Sigmoid colon (tissue), 7 donors: ENCODE measurements around the gene SPRED3. TPM values are rescaled to one million over a fixed set of nuclear protein-coding genes. Genes with fewer than 3 reads are reported as not detected.

ENCODE experiments used
- DNase-seq: peaks from one replicate; pipeline ENCODE4 v3.0.0-alpha.2; 2019
- H3K27ac ChIP-seq, 4 donors: fragments of 200-600 bp; sonication (generic); one replicate each; pipeline ENCODE4 v1.5.1; 2016 to 2019; ENCODE audit warnings: mild to moderate bottlenecking in 1 of 4
- H3K27me3 ChIP-seq, 3 donors: fragments of 200-600 bp; sonication (generic); one replicate each; pipeline ENCODE4 v1.5.1; 2019; ENCODE audit warnings: mild to moderate bottlenecking in 1 of 3
- H3K36me3 ChIP-seq, 4 donors: fragments of 200-600 bp; sonication (generic); one replicate each; pipeline ENCODE4 v1.5.1; 2016 to 2019
- H3K4me1 ChIP-seq, 4 donors: fragments of 200-600 bp; sonication (generic); one replicate each; pipeline ENCODE4 v1.5.1; 2017 to 2019
- H3K4me3 ChIP-seq, 4 donors: fragments of 200-600 bp; sonication (generic); one replicate each; pipeline ENCODE4 v1.5.1; 2017 to 2019; ENCODE audit warnings: mild to moderate bottlenecking in 2 of 4, moderate library complexity in 1 of 4
- H3K9me3 ChIP-seq, 4 donors: fragments of 200-600 bp in 3 of 4; sonication (generic) in 3 of 4; one replicate each; pipeline versions ENCODE4 v1.5.1 to v1.6.1; 2013 to 2019
- EP300 ChIP-seq, 4 donors: sonication (generic); formaldehyde crosslinking; IDR thresholded peaks; one replicate each; pipeline ENCODE4 v1.6.1; 2017; ENCODE audit warnings: antibody characterized with exemption in 4 of 4
- POLR2A ChIP-seq, 2 donors: fragments of 450-650 bp; IDR thresholded peaks; one replicate each; pipeline ENCODE4 v1.6.1; 2016; ENCODE audit warnings: antibody characterized with exemption in 2 of 2, mild to moderate bottlenecking in 2 of 2, moderate library complexity in 2 of 2
- POLR2AphosphoS5 ChIP-seq, 4 donors: sonication (generic); formaldehyde crosslinking; IDR thresholded peaks; one replicate each; pipeline ENCODE4 v1.6.1; 2017; ENCODE audit warnings: antibody characterized with exemption in 4 of 4
- WGBS, 2 donors: extraction: QIAGEN DNeasy Blood & Tissue Kit; methylation state at CpG; one replicate each; pipeline ENCODE4 v1.1.7; 2013; 5-methylcytosine and 5-hydroxymethylcytosine counted together
- intact Hi-C: fragments of 100-400 bp; cut with DNase I; formaldehyde crosslinking; loops from one replicate; pipeline ENCODE4 v1.15.1; 2023
- polyA plus RNA-seq, 3 donors: library from polyadenylated mRNA; stranded (reverse); fragments of 200-250 nt; gene quantifications; one replicate each; pipeline ENCODE4 v1.2.3, GENCODE V29; 2013
- total RNA-seq, 4 donors: library from RNA; depleted of rRNA; stranded (reverse); fragments of >200 nt; gene quantifications; one replicate each; pipeline ENCODE4 v1.1.0, GENCODE V29; 2016
- TF ChIP-seq, protein P1 (sequence below), 4 experiments: fragments of 450-650 bp in 3 of 4; fragments of 200-600 bp in 1 of 4; IDR thresholded peaks; one replicate each; pipeline ENCODE4 v1.5.1; 2016 to 2019; ENCODE audit warnings: antibody characterized with exemption in 4 of 4, mild to moderate bottlenecking in 3 of 4, moderate library complexity in 2 of 4
- donor health status: healthy with polysubstance abuse.
- donor health status: Bipolar disorder and iron deficiency.
- donor health status: healthy.

The SPRED3 gene
- total and polyA plus RNA-seq, 7 donors = under 0.01 to 1.5 (median 0.36) TPM; not detected in 2

DNA sequence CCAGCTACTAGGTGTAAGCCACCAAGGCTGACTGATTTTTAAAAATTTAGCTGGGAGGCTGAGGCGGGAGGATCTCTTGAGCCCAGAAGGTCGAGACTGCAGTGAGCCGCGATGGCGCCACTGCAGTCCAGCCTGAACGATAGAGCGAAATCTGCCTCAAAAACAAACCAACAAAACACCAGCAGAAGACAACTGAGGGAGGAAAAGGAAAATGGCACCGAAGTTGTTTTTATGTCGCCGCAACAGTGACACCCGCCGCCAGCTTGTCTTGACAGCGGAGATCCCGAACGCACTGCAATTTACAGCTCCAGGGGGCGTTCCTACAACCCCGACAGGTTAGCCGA, 14.1 kb downstream of the SPRED3 start:
- TF ChIP-seq, protein P1, sequence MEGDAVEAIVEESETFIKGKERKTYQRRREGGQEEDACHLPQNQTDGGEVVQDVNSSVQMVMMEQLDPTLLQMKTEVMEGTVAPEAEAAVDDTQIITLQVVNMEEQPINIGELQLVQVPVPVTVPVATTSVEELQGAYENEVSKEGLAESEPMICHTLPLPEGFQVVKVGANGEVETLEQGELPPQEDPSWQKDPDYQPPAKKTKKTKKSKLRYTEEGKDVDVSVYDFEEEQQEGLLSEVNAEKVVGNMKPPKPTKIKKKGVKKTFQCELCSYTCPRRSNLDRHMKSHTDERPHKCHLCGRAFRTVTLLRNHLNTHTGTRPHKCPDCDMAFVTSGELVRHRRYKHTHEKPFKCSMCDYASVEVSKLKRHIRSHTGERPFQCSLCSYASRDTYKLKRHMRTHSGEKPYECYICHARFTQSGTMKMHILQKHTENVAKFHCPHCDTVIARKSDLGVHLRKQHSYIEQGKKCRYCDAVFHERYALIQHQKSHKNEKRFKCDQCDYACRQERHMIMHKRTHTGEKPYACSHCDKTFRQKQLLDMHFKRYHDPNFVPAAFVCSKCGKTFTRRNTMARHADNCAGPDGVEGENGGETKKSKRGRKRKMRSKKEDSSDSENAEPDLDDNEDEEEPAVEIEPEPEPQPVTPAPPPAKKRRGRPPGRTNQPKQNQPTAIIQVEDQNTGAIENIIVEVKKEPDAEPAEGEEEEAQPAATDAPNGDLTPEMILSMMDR (IDR thresholded peaks at IDR 0.05) = no peak
- TF ChIP-seq POLR2AphosphoS5 (IDR thresholded peaks at IDR 0.05) (no peak), POLR2A (IDR thresholded peaks at IDR 0.05) (no peak), EP300 (IDR thresholded peaks at IDR 0.05) (no peak)
- whole genome bisulfite sequencing, 2 donors = 3 to 4% methylated on average over 18 of the region's 18 CpGs
- DNase-seq = no peak
- peak overlapping the region; percentile 64 to 98 (median 76) for H3K4me3 ChIP-seq
- no peaks in the 10 kb centered on the region for H3K9me3 ChIP-seq
- peaks cover 14 to 36% (median 34%) of the 10 kb centered on the region in 3 donors for H3K27me3 ChIP-seq
- peaks cover 0 to 15% (median 8%) of the 10 kb centered on the region in 4 donors for H3K36me3 ChIP-seq
- peaks cover 0 to 15% (median 7%) of the 10 kb centered on the region in 4 donors for H3K4me1 ChIP-seq
- intact Hi-C loops = loop anchor here (5.0 kb wide), 1 partner anchor 215 kb away; the partner anchor contains the start of genes EIF3K and MAP4K1
- H3K27ac ChIP-seq = peak overlapping the region in 3 of 4 donors; percentile 24 to 87 (median 58)

DNA sequence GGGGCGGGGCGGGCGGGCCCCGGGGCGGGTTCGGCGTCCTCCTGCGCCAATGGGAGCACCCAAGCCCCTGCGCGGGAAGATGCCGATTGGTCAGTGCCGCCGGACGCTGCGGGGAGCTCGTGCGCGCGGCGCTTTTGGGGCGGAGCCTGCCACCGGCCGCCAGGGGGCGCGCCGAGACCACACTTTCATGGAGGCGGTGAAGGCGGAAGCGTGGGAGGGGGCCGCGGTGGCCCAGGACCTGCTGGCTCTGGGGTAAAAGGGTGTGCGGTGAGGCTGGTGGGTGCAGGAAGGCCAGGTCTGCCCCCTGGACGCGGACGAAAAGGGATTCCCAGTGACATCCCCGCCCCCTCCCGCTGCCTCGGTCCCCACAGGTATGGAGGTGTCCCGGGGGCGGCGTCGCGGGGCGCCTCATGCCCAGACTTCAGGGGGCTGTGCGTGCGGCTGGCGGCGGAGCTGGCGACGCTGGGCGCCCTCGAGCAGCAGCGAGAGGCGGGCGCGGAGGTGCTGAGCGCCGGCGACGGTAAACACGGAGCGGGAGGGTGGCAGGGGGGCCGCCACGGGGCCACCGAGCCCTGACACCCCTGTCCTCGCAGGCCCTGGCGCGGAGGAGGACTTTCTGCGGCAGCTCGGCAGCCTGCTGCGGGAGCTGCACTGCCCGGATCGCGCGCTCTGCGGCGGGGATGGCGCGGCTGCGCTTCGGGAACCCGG, 14.6 kb downstream of the SPRED3 start, which contains the start of gene FAM98C:
TSS of gene FAM98C (plus strand) at position 127 of the 708 bp plus-strand sequence. CDS start at position 188, 61 bp downstream.
- peak; percentile 13 to 57 (median 40) for TF ChIP-seq POLR2AphosphoS5 (IDR thresholded peaks at IDR 0.05)
- TF ChIP-seq, protein P1 (IDR thresholded peaks at IDR 0.05) = peak; percentile 92 to 96 (median 94)
- no peak for TF ChIP-seq EP300 (IDR thresholded peaks at IDR 0.05)
- TF ChIP-seq POLR2A (IDR thresholded peaks at IDR 0.05) = no peak
- Histone ChIP-seq H3K9me3 (no peaks in the 10 kb centered on the region), H3K36me3 (peaks cover 0 to 21% (median 8%) of the 10 kb centered on the region in 4 donors), H3K4me1 (peaks cover 0 to 15% (median 7%) of the 10 kb centered on the region in 4 donors), H3K27ac (peak within 1 kb of the TSS; percentile 79 to 88 (median 84)), H3K27me3 (peaks cover 13 to 31% (median 29%) of the 10 kb centered on the region in 3 donors), H3K4me3 (peak within 1 kb of the TSS; percentile 64 to 98 (median 76))
- DNase-seq = peak; percentile 98
- intact Hi-C loops = loop anchor here (1.0 to 5.0 kb wide), 3 partner anchors 214 to 527 kb away; partner anchors contain the start of genes EIF3K, MAP4K1, MRPS12 and SARS2
- WGBS, 2 donors = 0 to 1% methylated on average over 82 of the region's 82 CpGs

DNA sequence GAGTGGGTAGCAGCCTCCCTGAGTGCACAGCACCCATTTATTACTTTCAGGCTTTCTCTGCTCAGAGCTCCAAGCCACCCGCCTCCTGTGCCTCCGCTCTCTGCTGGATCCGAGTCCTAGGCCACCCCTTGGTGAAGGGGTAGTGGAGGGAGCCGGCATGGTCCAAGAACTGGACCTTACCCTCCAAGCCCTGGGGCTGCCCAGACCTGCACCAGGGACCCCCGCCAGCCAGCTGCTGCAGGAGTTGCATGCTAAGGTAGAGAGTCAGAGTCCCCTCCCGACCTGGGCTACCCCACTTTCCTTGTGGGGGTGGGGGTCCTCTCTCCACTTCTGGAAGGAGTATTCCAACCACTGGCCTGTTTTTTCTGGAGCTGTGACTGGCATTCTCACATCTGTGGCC, 16.4 kb downstream of the SPRED3 start:
- no peak for TF ChIP-seq POLR2A (IDR thresholded peaks at IDR 0.05)
- TF ChIP-seq POLR2AphosphoS5 (IDR thresholded peaks at IDR 0.05) = no peak
- no peak for TF ChIP-seq EP300 (IDR thresholded peaks at IDR 0.05)
- TF ChIP-seq, protein P1 (IDR thresholded peaks at IDR 0.05) = no peak
- DNase-seq = no peak
- peaks cover 0 to 26% (median 11%) of the 10 kb centered on the region in 4 donors for H3K36me3 ChIP-seq
- no peak overlapping the region for H3K27ac ChIP-seq
- whole genome bisulfite sequencing, 2 donors = 95 to 97% methylated on average over 6 of the region's 6 CpGs
- peaks cover 0 to 14% (median 12%) of the 10 kb centered on the region in 3 donors for H3K27me3 ChIP-seq
- H3K4me3 ChIP-seq = no peak overlapping the region
- H3K9me3 ChIP-seq = no peaks in the 10 kb centered on the region
- H3K4me1 ChIP-seq = peaks cover 0 to 15% (median 7%) of the 10 kb centered on the region in 4 donors
- intact Hi-C loops = loop anchor here (5.0 kb wide), 1 partner anchor 212 kb away; the partner anchor contains the start of genes EIF3K and MAP4K1

DNA sequence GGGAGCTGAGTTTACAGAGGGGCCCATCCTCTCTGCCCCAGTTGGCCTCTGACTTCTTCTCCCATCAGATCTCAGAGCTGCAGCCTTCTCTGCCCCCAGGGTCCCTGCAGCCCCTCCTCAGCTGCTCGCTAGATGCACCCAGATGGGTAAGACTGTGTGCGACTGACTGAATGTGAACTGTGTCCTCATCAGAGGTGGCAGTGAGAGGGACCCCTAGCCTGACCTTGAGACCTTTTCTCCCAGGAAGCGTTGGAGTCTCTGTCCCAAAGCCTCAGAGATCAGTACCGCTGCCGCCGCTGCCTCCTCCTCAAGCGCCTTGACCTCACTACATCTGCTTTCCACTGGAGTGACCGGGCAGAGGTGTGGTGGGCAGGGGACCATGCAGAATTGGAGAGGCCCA, 16.8 kb downstream of the SPRED3 start:
- no peaks in the 10 kb centered on the region for H3K9me3 ChIP-seq
- intact Hi-C loops = no loop called here
- no peak for DNase-seq
- no peak overlapping the region for H3K4me3 ChIP-seq
- H3K4me1 ChIP-seq = peaks cover 0 to 15% (median 7%) of the 10 kb centered on the region in 4 donors
- TF ChIP-seq POLR2AphosphoS5 (IDR thresholded peaks at IDR 0.05) = no peak
- no peak for TF ChIP-seq EP300 (IDR thresholded peaks at IDR 0.05)
- TF ChIP-seq POLR2A (IDR thresholded peaks at IDR 0.05) = no peak
- TF ChIP-seq, protein P1 (IDR thresholded peaks at IDR 0.05) = no peak
- 96 to 98% methylated on average over 8 of the region's 8 CpGs for WGBS, 2 donors
- no peak overlapping the region for H3K27ac ChIP-seq
- peaks cover 0 to 26% (median 11%) of the 10 kb centered on the region in 4 donors for H3K36me3 ChIP-seq
- peaks cover 0 to 9% (median 8%) of the 10 kb centered on the region in 3 donors for H3K27me3 ChIP-seq
